Activated CD4-positive, alpha-beta T cell treated with anti-CD3 and anti-CD28 coated beads for 1 hour (primary cell): ENCODE measurements around the gene MUC12.
"Not testable (repeated sequence)": the region's sequence is repeated elsewhere in the genome, so short reads cannot be mapped to it uniquely, and the experiment has no call there.

Experiments
- DNase-seq: peaks from one replicate; pipeline ENCODE4 v3.0.0-alpha.2; 2020

The MUC12 gene

GRCh38 chr7:100969066-100969615 is at the start of gene MUC12:
MUC12 (plus strand) TSS chr7:100969565; CDS start chr7:100969623, 58 bp downstream.
- no peak for DNase-seq

GRCh38 chr7:100919779-100920437 is 49.5 kb upstream of the MUC12 start:
- not testable (repeated sequence) for DNase-seq

- DNase-seq: no peak
Measured at GRCh38 chr7:100921039-100921438, 48.3 kb upstream of the MUC12 start.

GRCh38 chr7:100923616-100924015 is 45.7 kb upstream of the MUC12 start:
- DNase-seq: not testable (repeated sequence)

GRCh38 chr7:100929808-100930174 is 39.6 kb upstream of the MUC12 start:
- DNase-seq: no peak

- no peak for DNase-seq
Measured at GRCh38 chr7:100933734-100934133, 35.6 kb upstream of the MUC12 start.

GRCh38 chr7:100935381-100935780 is 34.0 kb upstream of the MUC12 start:
- not testable (repeated sequence) for DNase-seq

GRCh38 chr7:100936167-100936566 is 33.2 kb upstream of the MUC12 start:
- DNase-seq: not testable (repeated sequence)

GRCh38 chr7:100942045-100942774 is 27.2 kb upstream of the MUC12 start:
- no peak for DNase-seq

- no peak for DNase-seq
Measured at GRCh38 chr7:100943693-100944092, 25.7 kb upstream of the MUC12 start.

- DNase-seq: no peak
Measured at GRCh38 chr7:100944138-100944537, 25.2 kb upstream of the MUC12 start.

- no peak for DNase-seq
Measured at GRCh38 chr7:100946111-100946510, 23.3 kb upstream of the MUC12 start.

GRCh38 chr7:100946766-100947365 is 22.5 kb upstream of the MUC12 start:
- DNase-seq: no peak

- no peak for DNase-seq
Measured at GRCh38 chr7:100947792-100948191, 21.6 kb upstream of the MUC12 start.

GRCh38 chr7:100949227-100949932 is 20.0 kb upstream of the MUC12 start, which contains the start of gene MUC3A:
MUC3A (plus strand) TSS chr7:100949534; CDS start chr7:100949625, 91 bp downstream.
- no peak for DNase-seq

- no peak for DNase-seq
Measured at GRCh38 chr7:100949933-100950443, 19.4 kb upstream of the MUC12 start.

- DNase-seq: no peak
Measured at GRCh38 chr7:100951172-100951571, 18.2 kb upstream of the MUC12 start.

GRCh38 chr7:100951888-100952560 is 17.3 kb upstream of the MUC12 start:
- DNase-seq: no peak

- DNase-seq: no peak
Measured at GRCh38 chr7:100952641-100953040, 16.7 kb upstream of the MUC12 start.

GRCh38 chr7:100957832-100958421 is 11.4 kb upstream of the MUC12 start:
- DNase-seq: no peak

GRCh38 chr7:100959894-100960293 is 9.5 kb upstream of the MUC12 start:
- no peak for DNase-seq

GRCh38 chr7:100962537-100962936 is 6.8 kb upstream of the MUC12 start:
- no peak for DNase-seq
